GM10248 (cell line): ENCODE data around the gene HEBP1.
A peak's percentile ranks its signal among the peaks of the same experiment; 100 is the strongest.

Source experiments
- CTCF ChIA-PET: fragments of 300-600 bp; sonication (Branson Sonifier 250); formaldehyde crosslinking; extraction: SDS; loops from one replicate; lab custom pipeline; 2021; ENCODE audit warnings: antibody characterized with exemption; lab: Yijun Ruan, JAX
- POLR2A ChIA-PET: fragments of 350-650 bp; sonication (Branson Sonifier 250); formaldehyde crosslinking; extraction: SDS; loops from one replicate; lab custom pipeline; 2020; ENCODE audit warnings: antibody characterized with exemption; lab: Yijun Ruan, JAX
- DNase-seq: peaks from one replicate; pipeline ENCODE4 v3.0.0; 2012; ENCODE audit errors: extremely low spot score
- CTCF ChIP-seq: IDR thresholded peaks from 2 replicates; pipeline ENCODE4 v1.5.1; 2012; ENCODE audit warnings: mild to moderate bottlenecking, low read depth; ENCODE audit errors: extremely low read depth, missing control alignments, control extremely low read depth

Gene HEBP1

GRCh38 chr12:13000616-13000924, 505 bp upstream of the HEBP1 start:
- DNase-seq, result peak; percentile 36
- CTCF ChIA-PET, result no interaction called here
- POLR2A ChIA-PET, result no interaction called here

GRCh38 chr12:12999271-12999958, 650 bp downstream of the HEBP1 start:
- ChIA-PET POLR2A (no interaction called here), CTCF (interaction anchor here (1.6 kb wide), 1 partner anchor 213 kb away, joined by 4 read pairs; no protein-coding TSS in a partner anchor)
- no peak for TF ChIP-seq CTCF
- no peak for DNase-seq

More at GRCh38 chr12:13000616-13000924, 505 bp upstream of the HEBP1 start:
- no peak for TF ChIP-seq CTCF

DNA sequence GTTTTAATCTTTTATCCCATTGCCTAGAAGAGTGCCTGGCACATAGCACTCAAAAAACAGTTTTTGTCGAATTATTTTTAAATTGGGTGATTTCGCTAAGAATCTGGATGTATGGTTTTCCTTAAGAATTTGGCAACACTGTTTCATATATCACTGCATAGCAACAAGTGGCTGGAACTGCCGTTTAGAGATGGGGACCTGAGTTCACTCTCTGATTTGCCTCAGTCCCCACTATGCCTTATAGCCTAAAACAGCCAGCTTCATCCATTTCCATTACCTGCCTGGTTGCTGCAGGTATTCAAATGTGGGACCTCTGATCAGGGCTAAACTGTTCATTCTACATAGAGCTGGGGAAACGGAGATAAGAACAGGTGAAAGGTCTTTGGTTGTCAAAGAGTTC, 1.8 kb downstream of the HEBP1 start:
- ChIA-PET POLR2A (no interaction called here), CTCF (interaction anchor here (1.0 to 1.6 kb wide), 2 partner anchors 16 to 214 kb away, joined by 4 read pairs; no protein-coding TSS in a partner anchor)
- no peak for DNase-seq
- TF ChIP-seq CTCF, result no peak

DNA sequence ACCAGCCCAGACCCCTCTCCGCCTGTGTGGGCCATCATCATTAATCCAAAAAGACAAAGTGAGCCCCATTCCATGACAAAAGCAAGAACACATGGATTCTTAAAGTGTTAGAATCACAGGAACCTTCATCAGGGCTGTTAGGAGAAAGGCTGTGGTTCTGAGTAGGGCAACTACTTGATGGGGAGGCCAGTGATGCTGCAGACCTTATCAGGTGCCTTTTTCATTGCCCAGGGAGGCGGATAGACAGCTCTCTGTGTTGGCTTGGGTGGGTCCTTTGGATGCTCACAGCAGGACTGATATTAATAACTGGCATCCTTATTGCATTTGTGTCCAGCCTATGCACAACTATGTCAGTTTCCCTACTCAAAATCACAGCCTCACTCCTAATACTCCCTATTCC, 2.3 kb downstream of the HEBP1 start:
- no peak for TF ChIP-seq CTCF
- POLR2A ChIA-PET, result no interaction called here
- CTCF ChIA-PET, result interaction anchor here (0.9 to 1.4 kb wide), 4 partner anchors 15 to 81 kb away, joined by 3 to 4 read pairs (median 3); no protein-coding TSS in a partner anchor
- no peak for DNase-seq

DNA sequence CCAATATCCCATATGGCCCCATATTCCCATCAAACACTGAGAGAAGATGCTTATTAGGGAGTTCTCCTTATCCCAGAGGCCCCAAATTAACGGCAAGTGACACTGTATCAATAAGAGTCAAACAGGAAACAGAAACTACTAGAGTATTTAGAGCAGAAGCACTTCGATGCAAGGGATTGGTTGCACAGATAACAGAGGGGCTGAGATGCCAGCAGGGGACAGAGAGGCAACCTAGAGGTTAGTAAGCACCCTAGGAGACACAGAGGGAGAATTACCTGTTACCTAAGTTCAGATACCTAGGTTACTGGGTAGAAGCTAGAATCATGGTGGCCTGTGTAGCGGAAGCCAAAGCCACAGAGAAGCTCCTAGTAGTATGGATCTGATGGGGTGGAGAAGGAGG, 2.9 kb downstream of the HEBP1 start:
- TF ChIP-seq CTCF, result no peak
- CTCF ChIA-PET, result interaction anchor here (0.9 to 1.4 kb wide), 4 partner anchors 12 to 80 kb away, joined by 3 to 4 read pairs (median 3); no protein-coding TSS in a partner anchor
- POLR2A ChIA-PET, result no interaction called here

GRCh38 chr12:12996209-12996608, 3.9 kb downstream of the HEBP1 start:
- POLR2A ChIA-PET, result no interaction called here

More for the DNA sequence above, 2.9 kb downstream of the HEBP1 start:
- no peak for DNase-seq

More at GRCh38 chr12:12996209-12996608, 3.9 kb downstream of the HEBP1 start:
- no peak for TF ChIP-seq CTCF
- CTCF ChIA-PET, result interaction anchor here (1.2 to 1.4 kb wide), 2 partner anchors 11 to 80 kb away, joined by 3 to 4 read pairs; no protein-coding TSS in a partner anchor
- DNase-seq, result no peak
